ENCODE measurements around the gene PGK1.
"Not testable (repeated sequence)": the region's sequence is repeated elsewhere in the genome, so short reads cannot be mapped to it uniquely, and the experiment has no call there.

PGK1 gene

DNA sequence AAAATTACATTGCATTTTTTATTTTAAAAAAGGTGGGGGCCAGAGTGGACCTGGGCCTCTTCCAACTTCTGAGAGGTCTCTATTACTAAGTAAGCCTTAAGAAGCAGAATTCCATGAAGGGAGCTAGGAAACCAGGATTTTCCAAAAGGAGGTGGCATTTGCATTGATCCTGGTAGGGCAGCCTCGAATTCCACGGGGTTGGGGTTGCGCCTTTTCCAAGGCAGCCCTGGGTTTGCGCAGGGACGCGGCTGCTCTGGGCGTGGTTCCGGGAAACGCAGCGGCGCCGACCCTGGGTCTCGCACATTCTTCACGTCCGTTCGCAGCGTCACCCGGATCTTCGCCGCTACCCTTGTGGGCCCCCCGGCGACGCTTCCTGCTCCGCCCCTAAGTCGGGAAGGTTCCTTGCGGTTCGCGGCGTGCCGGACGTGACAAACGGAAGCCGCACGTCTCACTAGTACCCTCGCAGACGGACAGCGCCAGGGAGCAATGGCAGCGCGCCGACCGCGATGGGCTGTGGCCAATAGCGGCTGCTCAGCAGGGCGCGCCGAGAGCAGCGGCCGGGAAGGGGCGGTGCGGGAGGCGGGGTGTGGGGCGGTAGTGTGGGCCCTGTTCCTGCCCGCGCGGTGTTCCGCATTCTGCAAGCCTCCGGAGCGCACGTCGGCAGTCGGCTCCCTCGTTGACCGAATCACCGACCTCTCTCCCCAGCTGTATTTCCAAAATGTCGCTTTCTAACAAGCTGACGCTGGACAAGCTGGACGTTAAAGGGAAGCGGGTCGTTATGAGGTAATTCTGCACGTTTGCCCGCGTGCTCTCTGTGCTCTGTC is at the start of gene PGK1:
Gene PGK1, plus strand, starts transcription at position 626 of the 824 bp plus-strand sequence. Its CDS starts 93 bp downstream, at position 719.
- H3K4me3 ChIP-seq (ENCODE audit: low read depth, low read length): peak within 1 kb of the TSS; percentile 97
- TF ChIP-seq, protein P1, sequence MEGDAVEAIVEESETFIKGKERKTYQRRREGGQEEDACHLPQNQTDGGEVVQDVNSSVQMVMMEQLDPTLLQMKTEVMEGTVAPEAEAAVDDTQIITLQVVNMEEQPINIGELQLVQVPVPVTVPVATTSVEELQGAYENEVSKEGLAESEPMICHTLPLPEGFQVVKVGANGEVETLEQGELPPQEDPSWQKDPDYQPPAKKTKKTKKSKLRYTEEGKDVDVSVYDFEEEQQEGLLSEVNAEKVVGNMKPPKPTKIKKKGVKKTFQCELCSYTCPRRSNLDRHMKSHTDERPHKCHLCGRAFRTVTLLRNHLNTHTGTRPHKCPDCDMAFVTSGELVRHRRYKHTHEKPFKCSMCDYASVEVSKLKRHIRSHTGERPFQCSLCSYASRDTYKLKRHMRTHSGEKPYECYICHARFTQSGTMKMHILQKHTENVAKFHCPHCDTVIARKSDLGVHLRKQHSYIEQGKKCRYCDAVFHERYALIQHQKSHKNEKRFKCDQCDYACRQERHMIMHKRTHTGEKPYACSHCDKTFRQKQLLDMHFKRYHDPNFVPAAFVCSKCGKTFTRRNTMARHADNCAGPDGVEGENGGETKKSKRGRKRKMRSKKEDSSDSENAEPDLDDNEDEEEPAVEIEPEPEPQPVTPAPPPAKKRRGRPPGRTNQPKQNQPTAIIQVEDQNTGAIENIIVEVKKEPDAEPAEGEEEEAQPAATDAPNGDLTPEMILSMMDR (IDR thresholded peaks at IDR 0.05; ENCODE audit: insufficient read depth, low read depth, low read length, missing control alignments): no peak
- peak; percentile 98 for DNase-seq (ENCODE audit: low read depth)

- DNase-seq (ENCODE audit: low read depth): no peak
- TF ChIP-seq, protein P1 (IDR thresholded peaks at IDR 0.05; ENCODE audit: insufficient read depth, low read depth, low read length, missing control alignments): no peak
- H3K4me3 ChIP-seq (ENCODE audit: low read depth, low read length): no peak overlapping the region; the same call in 1 of the 2 replicates
Measured at GRCh38 chrX:78063687-78064086, 40.4 kb upstream of the PGK1 start.

DNA sequence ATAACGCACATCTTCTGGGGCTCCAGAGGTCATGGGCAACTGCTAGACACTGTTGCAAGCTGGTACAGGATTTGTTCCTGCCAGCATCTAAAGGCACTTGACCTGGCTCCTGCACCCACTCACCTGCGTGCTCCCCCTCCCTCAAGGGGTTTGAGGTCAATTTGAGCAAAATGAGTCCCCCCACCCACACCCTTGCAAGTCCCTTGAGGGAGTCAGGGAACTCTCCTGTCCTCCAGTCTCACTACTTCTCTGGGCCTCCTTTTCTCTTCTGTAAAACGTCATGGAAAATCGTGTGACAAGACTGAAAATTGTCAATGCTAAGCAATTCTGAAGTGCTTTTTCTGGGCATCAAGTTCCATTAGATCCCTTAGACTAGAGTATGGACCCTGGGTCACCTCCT is 39.9 kb upstream of the PGK1 start:
- no peak overlapping the region for H3K4me3 ChIP-seq (ENCODE audit: low read depth, low read length)
- TF ChIP-seq, protein P1 (IDR thresholded peaks at IDR 0.05; ENCODE audit: insufficient read depth, low read depth, low read length, missing control alignments): no peak
- DNase-seq (ENCODE audit: low read depth): peak; percentile 32

DNA sequence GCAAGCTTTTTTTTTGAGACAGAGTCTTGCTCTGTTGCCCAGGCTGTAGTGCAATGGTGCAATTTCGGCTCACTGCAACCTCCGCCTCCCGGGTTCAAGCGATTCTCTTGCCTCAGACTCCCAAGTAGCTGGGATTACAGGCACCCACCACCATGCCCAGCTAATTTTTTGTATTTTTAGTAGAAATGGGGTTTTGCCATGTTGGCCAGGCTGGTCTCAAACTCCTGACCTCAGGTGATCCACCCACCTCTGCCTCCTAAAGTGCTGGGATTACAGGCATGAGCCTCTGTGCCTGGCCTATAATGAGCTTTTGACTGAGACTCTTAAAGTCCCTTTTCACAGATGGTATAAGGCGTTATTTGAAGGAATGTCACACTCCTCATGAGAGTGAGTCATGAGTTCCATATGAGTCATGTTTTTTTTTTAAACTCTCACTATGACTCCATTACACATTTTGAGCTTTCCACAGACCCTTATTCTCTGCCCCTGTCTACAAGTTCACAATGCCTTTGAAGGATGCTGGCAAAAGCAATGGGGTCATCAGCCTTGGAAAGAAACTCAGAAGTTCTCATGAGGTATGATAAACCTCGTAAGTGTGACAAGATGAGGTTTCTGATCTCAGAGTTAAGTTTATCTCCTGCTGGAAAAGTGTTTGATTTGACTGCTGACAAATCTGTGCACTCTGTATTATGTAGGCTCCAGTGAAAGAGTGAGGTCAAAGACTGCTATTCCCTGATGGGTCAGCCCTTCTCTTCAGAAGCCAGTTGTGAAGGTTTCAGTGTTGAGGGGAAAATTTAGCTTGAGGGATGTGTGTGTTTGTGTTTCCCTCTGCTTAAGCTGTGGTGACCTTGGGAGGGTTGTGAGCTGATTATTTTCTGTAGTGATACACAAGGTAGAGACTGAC is 39.1 kb upstream of the PGK1 start:
- H3K4me3 ChIP-seq (ENCODE audit: low read depth, low read length): peak overlapping the region; percentile 45
- peak; percentile 82 for DNase-seq (ENCODE audit: low read depth)

- no peak for DNase-seq (ENCODE audit: low read depth)
- TF ChIP-seq, protein P1 (IDR thresholded peaks at IDR 0.05; ENCODE audit: insufficient read depth, low read depth, low read length, missing control alignments): no peak
- peak overlapping the region; percentile 45 for H3K4me3 ChIP-seq (ENCODE audit: low read depth, low read length)
Measured at GRCh38 chrX:78066110-78066509, 37.9 kb upstream of the PGK1 start.

- TF ChIP-seq, protein P1 (IDR thresholded peaks at IDR 0.05; ENCODE audit: insufficient read depth, low read depth, low read length, missing control alignments): no peak
- DNase-seq (ENCODE audit: low read depth): no peak
- H3K4me3 ChIP-seq (ENCODE audit: low read depth, low read length): no peak overlapping the region
Measured at GRCh38 chrX:78071331-78071730, 32.7 kb upstream of the PGK1 start.

DNA sequence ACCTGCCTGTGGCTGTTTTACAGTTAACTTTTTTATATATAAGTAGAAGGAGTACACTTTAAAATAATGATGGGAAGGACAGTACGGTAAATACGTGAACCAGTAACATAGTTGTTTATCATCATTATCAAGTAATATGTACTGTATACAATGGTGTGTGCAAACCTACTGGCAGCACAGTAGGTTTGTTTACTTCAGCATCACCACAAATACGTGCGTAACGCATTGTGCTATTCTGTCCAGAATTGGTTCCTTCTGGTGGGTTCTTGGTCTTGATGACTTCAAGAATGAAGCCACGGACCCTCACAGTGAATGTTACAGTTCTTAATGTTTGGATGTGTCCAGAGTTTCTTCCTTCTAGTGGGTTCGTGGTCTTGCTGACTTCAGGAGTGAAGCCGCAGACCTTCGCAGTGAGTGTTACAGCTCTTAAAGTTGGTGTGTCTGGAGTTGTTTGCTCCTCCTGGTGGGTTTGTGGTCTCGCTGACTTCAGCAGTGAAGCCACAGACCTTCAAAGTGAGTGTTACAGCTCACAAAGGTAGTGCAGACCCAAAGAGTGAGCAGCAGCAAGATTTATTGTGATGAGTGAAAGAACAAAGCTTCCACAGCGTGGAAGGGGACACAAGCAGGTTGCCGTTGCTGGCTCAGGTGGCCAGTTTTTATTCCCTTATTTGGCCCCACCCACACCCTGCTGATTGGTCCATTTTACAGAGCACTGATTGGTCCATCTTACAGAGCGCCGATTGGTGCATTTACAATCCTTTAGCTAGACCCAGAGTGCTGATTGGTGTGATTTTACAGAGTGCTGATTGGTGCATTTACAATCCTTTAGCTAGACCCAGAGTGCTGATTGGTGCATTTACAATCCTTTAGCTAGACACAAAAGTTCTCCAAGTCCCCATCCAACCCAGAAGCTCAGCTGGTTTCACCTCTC is 30.6 kb upstream of the PGK1 start:
- H3K4me3 ChIP-seq (ENCODE audit: low read depth, low read length); DNase-seq (ENCODE audit: low read depth): not testable (repeated sequence)
